ENCODE data around the gene INPP5E.

Gene INPP5E

DNA sequence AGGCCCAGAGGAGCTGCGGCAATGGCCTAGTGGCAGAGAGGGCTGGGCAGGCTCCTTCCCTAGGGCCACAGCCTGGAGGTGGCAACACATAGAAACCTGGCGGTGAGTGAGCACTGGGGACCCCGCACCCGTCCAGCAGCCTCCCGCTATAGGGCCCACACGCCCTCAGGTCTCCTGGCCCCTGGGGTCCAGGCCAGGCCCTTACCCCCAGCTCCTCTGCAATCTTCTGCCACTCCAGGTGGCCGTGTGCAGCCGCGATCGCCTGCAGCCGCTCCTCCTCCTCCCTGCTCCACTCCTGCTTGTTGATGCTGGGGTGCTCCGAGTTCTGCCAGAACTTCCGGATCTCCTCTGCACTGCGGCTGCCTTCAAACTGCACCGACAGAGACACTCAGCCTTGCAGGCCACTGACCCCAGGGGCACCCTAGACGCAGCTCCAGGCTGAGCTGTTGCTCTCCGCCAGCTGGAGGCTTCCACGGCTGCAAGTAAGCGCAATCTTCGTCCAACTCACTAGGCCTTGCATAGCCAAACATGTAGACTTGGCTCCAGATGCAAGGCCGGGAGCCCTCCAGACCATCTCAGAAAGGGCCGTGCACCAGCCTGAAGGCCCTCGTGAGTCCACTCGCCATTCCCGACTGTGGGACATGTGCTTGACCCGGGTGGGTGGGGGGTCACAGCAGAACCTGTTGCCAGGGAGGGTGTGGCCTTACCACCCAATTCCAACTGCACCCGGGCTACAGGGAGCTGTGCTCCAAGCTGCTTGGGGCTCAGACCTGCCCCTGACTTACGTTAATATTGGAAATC lies 47.7 kb downstream of the INPP5E start:
- peaks cover 2 to 3% of the 10 kb centered on the region in 2 donors for H3K4me1 Mint-ChIP-seq
- H3K27me3 Mint-ChIP-seq, result no peaks in the 10 kb centered on the region
- H3K36me3 Mint-ChIP-seq, result peaks cover 46 to 74% of the 10 kb centered on the region in 2 donors
- H3K27ac Mint-ChIP-seq, result no peak overlapping the region
- no peak for DNase-seq
- no peaks in the 10 kb centered on the region for H3K9me3 Mint-ChIP-seq
- no peak overlapping the region for H3K4me3 Mint-ChIP-seq
- no peak for ATAC-seq (replicated peaks)

DNA sequence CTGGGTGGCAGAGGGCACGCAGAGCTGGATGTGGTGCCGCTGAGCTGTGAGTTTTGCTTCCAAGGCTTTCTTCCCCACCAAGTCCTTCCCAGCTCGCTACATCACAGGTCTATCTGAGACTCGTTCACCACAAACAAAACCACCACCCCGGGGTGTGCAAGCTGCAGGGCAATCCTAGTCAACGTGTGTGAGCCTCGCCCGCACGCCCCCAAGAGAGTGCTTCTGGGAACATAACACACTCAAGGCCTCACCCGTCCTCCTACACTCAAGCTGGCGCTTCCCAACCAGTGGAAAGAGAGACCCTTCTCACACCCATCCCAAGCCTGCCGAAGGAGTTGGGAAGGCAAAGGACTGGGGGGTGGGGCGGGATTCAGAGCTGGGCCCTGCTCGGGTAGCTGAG lies 50.2 kb downstream of the INPP5E start:
- peaks cover 54 to 73% of the 10 kb centered on the region in 2 donors for H3K36me3 Mint-ChIP-seq
- H3K4me1 Mint-ChIP-seq, result peaks cover 0 to 1% of the 10 kb centered on the region in 2 donors

DNA sequence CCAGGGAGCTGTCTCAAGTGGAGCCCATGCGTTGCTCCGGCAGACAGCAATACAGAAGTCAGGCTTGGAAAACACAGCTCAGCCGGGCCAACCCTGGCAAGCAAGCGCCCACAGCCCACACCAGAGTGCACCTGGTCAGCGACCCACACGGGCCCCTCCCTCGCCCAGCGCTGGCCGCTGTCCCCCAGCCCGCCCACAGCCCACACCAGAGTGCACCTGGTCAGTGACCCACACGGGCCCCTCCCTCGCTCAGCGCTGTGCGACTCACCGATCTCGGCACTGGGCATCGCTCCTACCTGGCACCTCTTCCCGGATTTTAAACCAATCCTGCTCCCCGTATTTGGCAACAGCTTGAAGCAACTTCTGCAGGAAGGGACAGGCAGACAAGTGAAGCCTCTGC lies 52.4 kb downstream of the INPP5E start:
- Mint-ChIP-seq H3K4me1 (peaks cover 0 to 1% of the 10 kb centered on the region in 2 donors), H3K27me3 (no peaks in the 10 kb centered on the region), H3K27ac (no peak overlapping the region), H3K9me3 (no peaks in the 10 kb centered on the region), H3K4me3 (no peak overlapping the region), H3K36me3 (peaks cover 66 to 80% of the 10 kb centered on the region in 2 donors)
- no peak for DNase-seq
- ATAC-seq (replicated peaks), result no peak

More for the DNA sequence above, 50.2 kb downstream of the INPP5E start:
- no peaks in the 10 kb centered on the region for H3K27me3 Mint-ChIP-seq
- H3K27ac Mint-ChIP-seq, result no peak overlapping the region
- ATAC-seq (replicated peaks), result no peak
- no peak overlapping the region for H3K4me3 Mint-ChIP-seq
- H3K9me3 Mint-ChIP-seq, result no peaks in the 10 kb centered on the region
- no peak for DNase-seq

- Mint-ChIP-seq H3K4me3 (no peak overlapping the region), H3K27me3 (no peaks in the 10 kb centered on the region), H3K27ac (no peak overlapping the region), H3K9me3 (no peaks in the 10 kb centered on the region), H3K4me1 (peaks cover 0 to 1% of the 10 kb centered on the region in 2 donors), H3K36me3 (peaks cover 63 to 73% of the 10 kb centered on the region in 2 donors)
- ATAC-seq (replicated peaks) (no peak), DNase-seq (no peak)
Observed at GRCh38 chr9:136386018-136386417, 53.6 kb downstream of the INPP5E start.

DNA sequence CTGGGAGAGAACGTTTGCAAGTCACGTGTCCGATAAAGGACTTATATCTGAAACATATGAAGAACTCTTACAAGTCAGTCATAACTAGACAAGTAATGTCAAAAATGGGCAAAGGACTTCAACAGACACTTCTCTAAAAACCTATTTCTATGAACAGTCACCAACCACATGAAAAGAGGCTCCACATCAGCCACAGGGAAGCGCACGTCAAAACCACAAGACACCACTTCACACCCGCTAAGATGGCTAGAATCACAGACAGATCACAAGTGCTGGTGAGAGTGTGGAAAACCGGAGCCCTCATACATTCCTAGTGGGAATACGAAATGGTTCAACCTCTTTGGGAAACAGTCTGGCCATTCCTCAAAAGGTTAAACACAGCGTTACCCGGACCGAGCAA lies 54.6 kb downstream of the INPP5E start:
- Mint-ChIP-seq H3K4me3 (no peak overlapping the region), H3K9me3 (no peaks in the 10 kb centered on the region), H3K4me1 (peaks cover 0 to 1% of the 10 kb centered on the region in 2 donors), H3K27ac (no peak overlapping the region), H3K36me3 (peaks cover 60 to 69% of the 10 kb centered on the region in 2 donors), H3K27me3 (no peaks in the 10 kb centered on the region)
- DNase-seq (no peak), ATAC-seq (replicated peaks) (no peak)

GRCh38 chr9:136383436-136383835 lies 56.2 kb downstream of the INPP5E start:
- DNase-seq (no peak), ATAC-seq (replicated peaks) (no peak)
- H3K27ac Mint-ChIP-seq, result peak overlapping the region; percentile 75
- no peak overlapping the region for H3K4me3 Mint-ChIP-seq
- peaks cover 46 to 56% of the 10 kb centered on the region in 2 donors for H3K36me3 Mint-ChIP-seq
- no peaks in the 10 kb centered on the region for H3K27me3 Mint-ChIP-seq
- H3K4me1 Mint-ChIP-seq, result peaks cover 0 to 1% of the 10 kb centered on the region in 2 donors
- H3K9me3 Mint-ChIP-seq, result no peaks in the 10 kb centered on the region

DNA sequence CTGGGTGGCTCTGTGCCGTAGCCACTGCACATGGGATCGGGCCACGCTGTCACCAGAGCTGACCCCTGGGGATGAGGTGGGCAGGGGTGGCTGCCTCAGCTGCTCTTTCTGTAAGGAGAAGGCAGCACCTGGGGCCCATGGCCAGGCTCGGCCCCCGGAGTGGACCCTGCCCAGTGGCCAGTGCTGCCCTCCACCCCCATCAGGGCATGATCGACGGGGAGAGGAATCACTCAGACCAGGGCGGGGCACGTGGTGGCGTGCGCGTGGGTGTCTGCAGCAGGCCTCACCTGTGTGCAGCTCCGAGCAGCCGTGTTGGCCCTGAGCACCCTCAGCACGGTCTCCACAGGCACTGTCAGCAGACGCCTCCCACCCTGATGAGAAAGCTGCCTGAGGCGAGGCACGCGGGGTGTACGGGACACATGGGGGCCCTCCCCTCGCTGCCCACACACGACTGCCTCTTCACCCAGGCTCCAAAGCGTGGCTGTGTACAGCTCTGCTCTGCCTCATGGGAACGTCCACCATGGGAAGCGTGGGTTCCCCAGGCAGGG lies 57.6 kb downstream of the INPP5E start:
- DNase-seq (no peak), ATAC-seq (replicated peaks) (no peak)
- Mint-ChIP-seq H3K4me1 (peaks cover 0 to 5% of the 10 kb centered on the region in 2 donors), H3K4me3 (no peak overlapping the region), H3K36me3 (peaks cover 41 to 53% of the 10 kb centered on the region in 2 donors), H3K9me3 (no peaks in the 10 kb centered on the region), H3K27me3 (no peaks in the 10 kb centered on the region), H3K27ac (no peak overlapping the region)

DNA sequence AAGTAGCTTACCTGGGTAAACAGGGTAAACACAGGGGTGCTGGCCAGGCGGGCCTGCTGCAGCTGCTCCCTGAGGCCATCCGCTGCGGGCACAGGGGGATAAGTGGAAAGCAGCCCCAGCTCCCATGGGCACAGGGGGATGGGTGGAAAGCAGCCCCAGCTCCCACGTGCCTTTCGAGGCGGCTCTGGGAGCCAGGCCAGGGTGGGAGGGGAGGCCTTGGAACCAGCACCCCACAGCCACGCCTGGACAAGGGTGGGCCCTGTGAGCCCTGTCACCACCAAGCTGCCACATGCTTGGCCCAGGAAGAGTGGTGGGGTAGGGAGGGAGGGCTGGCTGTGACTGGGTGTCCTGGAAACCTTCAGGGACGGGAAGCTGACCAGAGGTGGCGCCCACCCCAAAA lies 58.3 kb downstream of the INPP5E start:
- H3K36me3 Mint-ChIP-seq, result peaks cover 42 to 54% of the 10 kb centered on the region in 2 donors
- H3K9me3 Mint-ChIP-seq, result no peaks in the 10 kb centered on the region

GRCh38 chr9:136380381-136380780 lies 59.3 kb downstream of the INPP5E start:
- ATAC-seq (replicated peaks), result no peak
- peaks cover 39 to 54% of the 10 kb centered on the region in 2 donors for H3K36me3 Mint-ChIP-seq
- H3K4me1 Mint-ChIP-seq, result peaks cover 0 to 8% of the 10 kb centered on the region in 2 donors
- H3K9me3 Mint-ChIP-seq, result no peaks in the 10 kb centered on the region
- H3K27ac Mint-ChIP-seq, result no peak overlapping the region
- no peaks in the 10 kb centered on the region for H3K27me3 Mint-ChIP-seq
- no peak for DNase-seq
- no peak overlapping the region for H3K4me3 Mint-ChIP-seq

More for the DNA sequence above, 58.3 kb downstream of the INPP5E start:
- Mint-ChIP-seq H3K4me1 (peaks cover 0 to 8% of the 10 kb centered on the region in 2 donors), H3K27me3 (no peaks in the 10 kb centered on the region), H3K4me3 (no peak overlapping the region), H3K27ac (no peak overlapping the region)
- no peak for DNase-seq
- no peak for ATAC-seq (replicated peaks)

- no peaks in the 10 kb centered on the region for H3K9me3 Mint-ChIP-seq
- DNase-seq (no peak), ATAC-seq (replicated peaks) (no peak)
- H3K27me3 Mint-ChIP-seq, result no peaks in the 10 kb centered on the region
- H3K36me3 Mint-ChIP-seq, result peaks cover 39 to 51% of the 10 kb centered on the region in 2 donors
- H3K27ac Mint-ChIP-seq, result peak overlapping the region; percentile 3
- peaks cover 0 to 8% of the 10 kb centered on the region in 2 donors for H3K4me1 Mint-ChIP-seq
- H3K4me3 Mint-ChIP-seq, result no peak overlapping the region
Observed at GRCh38 chr9:136379891-136380290, 59.8 kb downstream of the INPP5E start.

- ATAC-seq (replicated peaks) (no peak), DNase-seq (no peak)
- H3K9me3 Mint-ChIP-seq, result no peaks in the 10 kb centered on the region
- H3K4me1 Mint-ChIP-seq, result peaks cover 0 to 8% of the 10 kb centered on the region in 2 donors
- no peak overlapping the region for H3K4me3 Mint-ChIP-seq
- H3K36me3 Mint-ChIP-seq, result peaks cover 37 to 51% of the 10 kb centered on the region in 2 donors
- H3K27ac Mint-ChIP-seq, result peak overlapping the region; percentile 3
- no peaks in the 10 kb centered on the region for H3K27me3 Mint-ChIP-seq
Observed at GRCh38 chr9:136379401-136379800, 60.2 kb downstream of the INPP5E start.

GRCh38 chr9:136379003-136379287 lies 60.7 kb downstream of the INPP5E start:
- DNase-seq (no peak), ATAC-seq (replicated peaks) (no peak)
- Mint-ChIP-seq H3K27me3 (no peaks in the 10 kb centered on the region), H3K4me3 (no peak overlapping the region), H3K36me3 (peaks cover 34 to 49% of the 10 kb centered on the region in 2 donors), H3K9me3 (no peaks in the 10 kb centered on the region), H3K27ac (no peak overlapping the region), H3K4me1 (peaks cover 0 to 9% of the 10 kb centered on the region in 2 donors)

Data from stimulated activated naive B cell treated with anti-CD40 and anti-IgM and Interleukin-4, amounts not matched to agents 10 μg/mL and 1 μg/mL and 100 μg/mL, for 72 hours (primary cell).